Activated CD8-positive, alpha-beta memory T cell treated with anti-CD3 and anti-CD28 coated beads for 24 hours (primary cell): ENCODE measurements around the gene PARVB.

Experiments
- DNase-seq: peaks from one replicate; pipeline ENCODE4 v3.0.0-alpha.2; 2020

The PARVB gene

GRCh38 chr22:44024288-44024921 lies at the start of gene PARVB:
Gene PARVB, plus strand, starts transcription at chr22:44024302. Its CDS starts 38 bp downstream, at chr22:44024340.
- peak; percentile 76 for DNase-seq

DNA sequence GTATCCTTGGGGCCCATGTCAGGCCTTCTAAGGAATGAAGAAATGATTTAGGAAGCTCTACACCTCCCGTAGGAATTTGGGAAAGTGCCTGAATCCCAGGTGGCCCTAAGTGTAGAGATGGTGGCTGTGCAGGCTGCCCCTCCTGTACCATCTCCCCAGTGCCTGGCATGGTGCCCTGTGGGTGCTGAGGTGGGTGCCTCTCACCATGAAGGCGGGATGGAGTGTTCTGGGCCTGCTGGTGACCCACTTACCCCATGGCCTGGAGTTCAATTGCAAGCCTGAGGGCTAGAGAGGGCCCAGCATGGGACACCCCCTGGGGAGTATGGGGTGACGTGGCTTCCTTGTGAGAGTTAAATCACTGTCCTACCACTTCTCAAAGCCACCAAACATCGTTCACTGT lies 49.1 kb upstream of the PARVB start:
- no peak for DNase-seq

- DNase-seq = no peak
Observed at GRCh38 chr22:43976861-43977795, 47.0 kb upstream of the PARVB start.

DNA sequence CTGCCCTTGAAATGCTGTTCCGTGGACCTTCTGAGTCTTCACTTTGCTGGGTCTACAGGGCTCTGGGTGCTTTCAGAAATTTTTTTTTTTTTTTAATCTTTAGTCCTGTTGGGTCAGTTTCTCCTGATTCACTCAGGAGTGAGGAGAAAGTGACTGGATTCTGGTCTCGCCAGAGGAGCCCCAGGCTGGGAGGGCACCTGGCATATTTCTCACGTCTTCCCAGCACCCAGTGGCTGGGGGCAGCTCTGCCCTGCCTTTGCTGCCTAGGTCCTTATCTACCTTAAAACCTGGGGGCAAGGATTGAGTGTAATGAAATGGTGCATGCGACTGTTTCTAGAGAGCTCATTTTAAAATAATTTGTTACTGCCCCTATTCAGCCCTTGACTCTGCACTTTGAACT lies 45.5 kb upstream of the PARVB start:
- DNase-seq = no peak

DNA sequence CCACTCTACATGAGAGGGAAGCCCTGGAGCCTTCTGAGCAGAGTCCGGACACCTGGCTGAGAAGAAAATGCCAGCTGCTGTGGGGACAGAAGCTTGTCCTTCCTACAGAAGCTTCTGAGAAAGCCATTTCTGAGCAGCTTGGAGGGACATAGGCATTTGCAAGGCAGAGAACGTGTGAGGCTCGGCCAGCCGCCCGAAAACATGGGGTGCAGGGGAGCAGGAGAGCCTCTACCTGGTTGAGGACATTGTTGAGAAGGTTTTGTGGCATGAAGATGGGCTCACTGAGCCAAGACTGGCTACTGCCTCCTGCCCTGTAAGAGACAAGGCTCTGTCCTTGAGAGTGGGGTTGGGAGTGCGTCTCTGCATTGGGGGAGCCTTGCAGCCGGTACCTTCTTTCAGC lies 43.5 kb upstream of the PARVB start:
- no peak for DNase-seq

GRCh38 chr22:43980996-43981395 lies 43.1 kb upstream of the PARVB start:
- DNase-seq = no peak

- no peak for DNase-seq
Observed at GRCh38 chr22:43983808-43984207, 40.3 kb upstream of the PARVB start.

GRCh38 chr22:43985532-43985931 lies 38.6 kb upstream of the PARVB start:
- no peak for DNase-seq

GRCh38 chr22:43988116-43988820 lies 35.8 kb upstream of the PARVB start:
- DNase-seq = no peak

- no peak for DNase-seq
Observed at GRCh38 chr22:43988960-43989359, 35.1 kb upstream of the PARVB start.

- DNase-seq = no peak
Observed at GRCh38 chr22:43990044-43990443, 34.1 kb upstream of the PARVB start.

DNA sequence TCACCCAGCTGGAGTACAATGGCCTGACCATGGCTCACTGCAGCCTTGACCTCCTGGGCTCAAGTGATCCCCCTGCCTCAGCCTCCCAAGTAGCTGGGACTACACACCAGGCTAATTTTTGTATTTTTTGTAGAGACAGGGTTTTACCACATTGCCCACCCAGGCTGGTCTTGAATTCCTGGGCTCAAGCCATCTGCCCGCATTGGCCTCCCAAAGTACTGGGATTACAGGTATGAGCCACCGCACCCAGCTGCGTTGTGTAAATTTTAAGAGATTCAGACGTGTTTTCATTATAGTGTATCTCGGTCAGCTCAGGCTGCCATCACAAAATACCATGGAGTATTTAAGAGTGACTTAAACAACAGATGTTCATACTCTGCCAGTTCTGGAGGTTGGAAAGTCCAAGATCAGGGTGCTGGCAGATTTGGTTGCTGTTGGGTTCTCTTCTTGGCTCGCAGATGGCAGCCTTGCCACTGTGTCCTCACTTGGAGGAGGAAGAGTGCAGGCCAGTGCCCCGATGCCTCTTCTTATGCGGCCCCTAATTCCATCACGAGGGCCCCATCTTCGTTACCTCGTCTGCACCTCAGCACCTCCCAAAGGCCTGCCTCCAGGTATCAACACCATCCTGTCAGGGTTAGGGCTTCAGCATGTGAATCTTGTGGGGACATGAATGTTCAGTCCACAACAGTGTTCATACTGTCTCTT lies 32.6 kb upstream of the PARVB start:
- DNase-seq = no peak

DNA sequence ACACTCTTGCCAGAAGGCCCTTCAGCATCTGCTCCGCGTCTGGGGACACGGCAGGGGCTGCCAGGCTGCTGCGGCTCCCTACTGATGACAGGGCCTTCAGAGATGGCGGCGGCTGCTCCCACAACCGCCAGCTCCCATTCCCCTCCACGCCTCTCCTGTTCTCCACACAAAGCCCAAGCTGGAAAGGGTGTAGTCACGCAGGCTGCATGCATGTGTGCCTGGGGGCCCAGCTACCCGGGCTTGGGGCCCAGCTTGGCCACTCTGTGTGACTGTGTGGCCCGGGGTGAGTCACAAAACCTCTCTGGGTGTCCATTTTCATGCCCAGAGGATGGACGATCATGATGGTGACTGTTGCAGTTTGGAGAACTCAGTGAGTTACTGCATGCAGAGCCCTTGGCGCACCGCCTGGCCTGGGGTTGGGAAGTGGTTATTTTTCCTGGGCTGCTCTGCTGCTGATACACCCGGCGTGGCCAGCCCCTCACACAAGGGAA lies 31.7 kb upstream of the PARVB start:
- no peak for DNase-seq

DNA sequence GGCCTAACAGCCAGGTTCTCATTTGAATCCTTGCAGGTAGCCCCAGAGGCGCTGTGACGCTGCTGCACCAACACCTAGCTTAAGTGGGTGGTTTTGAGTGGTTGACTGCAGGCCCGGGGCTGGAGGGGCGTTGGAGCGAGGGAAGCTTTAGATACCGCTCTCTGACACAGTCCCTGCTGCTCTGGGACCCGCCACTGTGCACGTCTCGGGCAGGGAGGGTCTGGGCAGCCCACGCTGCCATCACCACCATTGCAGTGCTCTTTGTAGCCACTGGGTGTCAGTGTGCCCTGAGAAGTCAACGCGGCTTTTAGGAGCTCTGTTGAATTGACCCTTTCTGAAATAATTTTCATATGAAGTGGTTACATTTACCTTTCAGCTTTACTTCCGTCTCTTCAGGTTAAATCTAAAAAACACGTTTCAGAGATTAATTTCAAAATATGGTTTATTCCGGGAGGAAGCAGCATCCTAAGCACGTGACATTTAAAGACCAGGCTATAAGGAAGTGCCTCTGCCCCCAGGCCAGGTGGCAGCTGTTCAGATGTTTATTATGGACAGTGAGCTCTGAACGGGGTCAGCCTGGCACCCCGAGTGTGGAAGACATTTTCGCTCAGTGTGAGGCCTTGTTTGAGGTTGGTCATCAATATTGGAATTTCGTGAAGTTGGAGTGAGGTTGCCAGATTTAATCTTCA lies 30.9 kb upstream of the PARVB start:
- DNase-seq = peak; percentile 82

DNA sequence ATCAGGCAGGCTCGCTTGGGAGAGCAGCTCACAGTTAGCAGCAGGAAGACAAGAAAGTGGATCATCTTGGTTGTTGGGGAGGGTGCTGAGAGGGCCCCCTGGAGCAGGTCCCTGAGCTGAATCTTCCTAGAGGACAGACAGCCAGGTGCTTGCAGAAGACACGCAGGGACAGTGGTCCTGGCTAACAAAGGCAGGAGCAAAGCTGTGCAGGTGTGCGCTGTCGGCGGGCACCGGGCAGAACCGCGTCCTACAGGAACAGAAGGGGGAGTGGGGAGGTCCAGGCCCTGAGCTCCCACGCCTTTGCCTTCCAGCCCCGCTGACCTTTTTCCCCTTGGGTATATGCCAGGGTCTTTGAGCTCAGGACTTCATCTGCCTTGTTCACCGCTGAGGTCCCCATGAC lies 30.1 kb upstream of the PARVB start:
- no peak for DNase-seq

DNA sequence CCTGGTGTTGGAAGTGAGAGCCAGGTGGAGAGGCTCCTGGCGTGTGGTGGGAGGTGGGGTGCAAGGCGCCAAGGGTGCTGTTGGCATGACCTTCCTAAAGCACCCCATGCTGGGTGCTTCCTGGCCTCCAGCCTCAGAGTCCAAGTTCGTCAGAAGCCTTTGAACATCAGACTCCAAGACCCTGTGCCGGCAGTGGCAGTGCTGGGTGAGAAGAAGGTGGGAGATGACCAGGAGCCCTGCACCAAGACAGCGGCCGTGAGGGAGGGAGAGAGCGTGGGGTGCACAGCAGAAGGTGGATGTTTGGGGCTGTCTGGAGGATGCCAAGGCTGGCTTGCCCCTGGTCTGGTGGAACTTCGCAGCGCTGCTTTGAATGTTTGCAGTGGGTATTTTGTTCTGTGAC lies 29.7 kb upstream of the PARVB start:
- no peak for DNase-seq

- no peak for DNase-seq
Observed at GRCh38 chr22:43995057-43995685, 28.9 kb upstream of the PARVB start.

- DNase-seq = no peak
Observed at GRCh38 chr22:43995798-43996169, 28.3 kb upstream of the PARVB start.

DNA sequence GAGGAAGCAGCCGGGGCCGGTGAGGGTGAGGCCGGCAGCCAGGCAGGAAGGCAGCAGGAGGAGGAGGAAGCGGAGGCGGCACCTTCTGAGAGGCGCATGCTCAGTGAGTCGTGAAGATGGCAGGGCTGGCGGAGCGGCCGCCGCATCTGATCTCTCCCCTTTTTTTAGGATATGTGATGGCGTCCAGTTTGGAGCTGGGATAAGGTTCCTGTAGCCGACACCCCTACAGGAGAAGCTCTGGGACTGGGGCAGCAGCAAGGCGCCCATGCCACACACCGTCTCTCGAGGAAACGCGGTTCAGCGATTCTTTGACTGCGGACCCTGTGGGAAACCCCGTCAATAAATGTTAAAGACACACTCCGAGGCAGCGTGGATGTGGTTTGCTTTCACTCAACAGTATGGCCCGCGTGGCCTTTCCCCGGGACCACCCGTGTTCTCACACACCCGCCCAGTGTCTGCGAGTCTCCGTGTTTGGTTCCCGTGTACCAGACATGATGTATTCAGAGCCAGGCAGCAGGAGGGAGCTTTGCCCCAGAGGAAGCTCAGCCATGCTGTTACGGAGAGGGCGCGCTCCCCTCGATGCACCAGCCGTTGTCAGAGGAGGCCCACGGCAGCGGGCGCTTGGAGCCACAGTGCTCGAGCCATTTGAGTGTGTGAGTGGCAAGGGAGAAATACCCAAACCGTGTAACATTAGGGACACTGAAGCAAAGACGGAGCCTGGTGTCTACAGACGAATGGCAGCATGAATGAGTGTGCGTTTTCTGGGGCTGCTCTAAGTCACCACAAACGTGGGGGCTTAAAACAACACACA lies 27.7 kb upstream of the PARVB start:
- peak; percentile 88 for DNase-seq

GRCh38 chr22:43996981-43997265 lies 27.2 kb upstream of the PARVB start:
- no peak for DNase-seq

DNA sequence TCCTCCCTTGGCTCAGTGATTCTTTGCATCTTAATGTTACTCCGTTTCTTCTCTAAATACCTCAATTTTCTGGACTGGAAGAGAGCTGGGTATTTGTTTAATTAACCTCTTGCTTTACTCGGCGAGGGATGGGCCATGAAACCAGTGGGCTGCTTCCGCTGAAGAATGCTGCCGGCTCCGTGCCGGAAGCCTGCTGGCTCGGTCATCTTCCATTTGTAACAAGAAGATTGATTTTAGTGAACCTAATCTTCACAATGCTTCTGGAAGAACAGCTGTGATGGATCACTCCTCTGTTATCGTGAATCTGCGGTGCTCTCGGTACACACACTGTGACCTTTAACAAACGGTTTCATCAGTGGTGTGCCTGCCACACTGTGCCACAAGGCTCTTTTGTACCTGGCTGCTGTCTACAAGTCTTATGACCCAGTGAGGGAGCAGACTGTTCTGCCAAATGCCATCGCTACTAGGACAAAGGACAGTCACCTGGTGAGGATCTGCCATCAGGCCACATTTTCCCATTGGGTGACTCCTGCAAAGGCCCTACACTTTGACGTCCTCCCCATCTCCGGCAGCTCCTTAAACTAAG lies 25.3 kb upstream of the PARVB start:
- DNase-seq = no peak
